GM18519 (cell line): Measurements from ENCODE around the gene RALGPS1.

Experiments used
- ATAC-seq: cut with Tn5 transposase; IDR thresholded peaks from one replicate; pipeline ENCODE4 v1.9.1; 2021; ENCODE audit warnings: mild to moderate bottlenecking, moderate library complexity; ENCODE audit not compliant: unreplicated experiment, low FRiP score

RALGPS1 gene

DNA sequence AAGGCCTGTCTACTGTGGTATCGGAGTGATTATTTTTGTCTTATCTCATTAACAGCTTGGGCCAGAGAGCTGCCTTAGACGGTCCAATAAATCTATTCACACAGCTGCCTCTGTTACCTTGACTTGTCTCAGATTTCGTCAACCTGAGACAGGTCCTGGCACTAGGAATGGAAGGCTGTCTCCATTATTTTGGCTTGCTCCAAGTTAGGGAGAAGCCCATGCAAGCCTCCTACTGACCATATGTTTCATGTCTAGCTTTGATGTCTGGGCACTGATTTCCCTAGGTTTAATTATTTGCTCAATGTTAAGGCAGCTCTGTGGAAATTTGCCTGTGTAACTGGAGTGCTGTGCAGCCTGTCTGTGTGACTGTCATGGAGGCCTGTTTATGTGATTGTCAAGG lies 12.4 kb upstream of the RALGPS1 start:
- ATAC-seq: no peak

GRCh38 chr9:126904586-126904985 lies 10.0 kb upstream of the RALGPS1 start:
- ATAC-seq: no peak

DNA sequence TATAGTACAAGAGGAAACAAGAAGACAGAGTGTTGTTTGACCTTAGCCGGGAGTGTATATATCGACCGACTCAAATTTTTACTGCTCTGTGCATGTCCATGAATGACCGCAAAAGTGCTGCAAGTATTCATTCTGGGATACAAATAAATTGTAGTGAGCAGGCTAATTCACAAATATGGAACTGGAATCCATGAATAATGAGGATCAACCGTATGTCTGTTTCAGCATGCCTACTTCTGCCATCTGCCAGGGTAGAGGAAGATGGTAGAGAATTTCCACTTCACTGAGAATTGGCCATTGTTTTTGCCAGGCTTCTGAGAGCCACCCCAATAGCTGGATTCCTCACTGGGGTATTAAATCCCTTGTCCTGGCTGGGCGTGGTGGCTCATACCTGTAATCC lies 8.5 kb upstream of the RALGPS1 start:
- ATAC-seq: no peak

DNA sequence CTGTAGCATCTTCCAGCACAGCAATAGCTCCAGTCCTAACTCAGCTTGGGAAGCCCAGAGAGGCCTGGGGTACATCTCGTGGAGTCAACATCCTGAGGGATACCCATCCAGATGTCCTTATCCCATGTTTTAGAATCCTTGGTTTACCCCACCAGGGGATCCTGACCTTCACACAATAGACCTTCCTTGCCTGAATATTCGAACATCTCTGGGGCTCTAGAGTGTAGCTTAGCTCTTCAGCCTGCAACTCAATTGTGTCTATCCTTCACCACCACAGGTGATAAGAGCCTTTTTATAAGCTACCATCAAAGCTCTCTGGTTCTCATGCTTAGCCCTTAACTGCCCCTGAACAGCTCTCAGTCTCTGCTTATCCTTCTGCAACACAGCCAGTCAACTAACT lies 7.5 kb upstream of the RALGPS1 start:
- no peak for ATAC-seq

DNA sequence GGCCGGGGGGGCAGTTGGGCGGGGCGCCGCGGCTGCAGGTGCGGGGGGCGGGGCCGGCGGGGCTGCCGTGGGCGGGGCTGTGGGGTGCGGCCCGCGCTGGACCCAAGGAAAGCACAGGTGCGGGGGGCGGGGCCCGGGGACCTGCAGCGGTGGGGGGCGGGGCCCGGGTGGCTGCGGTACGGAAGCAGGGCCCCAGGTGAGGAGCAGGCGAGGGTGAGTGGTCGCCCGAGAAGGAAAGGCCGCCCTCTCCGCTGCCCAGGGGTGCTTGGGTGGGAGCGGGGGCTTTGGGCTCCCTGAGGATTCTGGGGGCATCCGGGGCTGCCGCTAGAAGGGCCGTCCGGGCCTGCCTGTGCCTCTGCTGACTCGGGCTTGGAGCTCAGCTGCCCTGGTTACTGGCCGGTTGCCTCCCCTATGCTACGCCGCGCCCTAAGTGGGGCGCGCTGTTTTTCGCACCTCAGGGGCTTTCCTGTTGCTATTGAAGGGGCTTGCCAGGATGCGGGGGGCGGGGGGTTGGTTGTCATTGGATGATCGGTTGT lies 767 bp downstream of the RALGPS1 start:
- ATAC-seq: no peak

DNA sequence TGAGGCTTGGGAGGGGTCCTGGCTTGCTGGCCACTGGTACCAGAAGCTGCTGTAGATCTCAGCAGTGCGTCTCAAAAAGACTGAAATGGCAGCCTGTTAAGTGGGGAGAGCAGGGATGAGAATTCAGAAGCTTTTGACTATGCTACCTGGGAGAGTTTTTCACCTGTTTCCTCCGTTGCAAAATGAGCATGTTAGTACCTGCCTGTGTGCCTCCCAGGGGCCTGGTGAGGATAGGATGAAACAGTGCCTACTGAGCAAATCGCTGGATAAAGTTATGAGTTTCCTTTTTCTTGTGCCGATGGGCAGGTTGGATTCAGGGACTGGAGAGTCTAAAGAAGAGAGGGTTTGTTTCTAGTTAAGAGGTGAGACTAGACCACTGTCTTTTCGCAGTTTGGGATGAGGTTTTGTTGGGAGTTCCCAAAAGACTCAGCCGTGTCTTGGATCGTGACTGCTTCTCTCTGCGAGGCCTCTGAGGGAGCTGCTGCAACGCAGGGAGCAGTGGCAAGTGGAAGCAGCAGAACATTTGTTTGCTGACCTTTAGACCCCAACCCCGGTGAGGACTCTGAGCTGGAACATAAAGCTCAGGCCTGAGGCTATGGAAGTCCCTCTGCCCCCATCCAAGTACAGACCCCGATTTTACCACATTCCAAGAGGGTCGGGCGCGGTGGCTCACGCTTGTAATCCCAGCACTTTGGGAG lies 1.4 kb downstream of the RALGPS1 start:
- no peak for ATAC-seq

DNA sequence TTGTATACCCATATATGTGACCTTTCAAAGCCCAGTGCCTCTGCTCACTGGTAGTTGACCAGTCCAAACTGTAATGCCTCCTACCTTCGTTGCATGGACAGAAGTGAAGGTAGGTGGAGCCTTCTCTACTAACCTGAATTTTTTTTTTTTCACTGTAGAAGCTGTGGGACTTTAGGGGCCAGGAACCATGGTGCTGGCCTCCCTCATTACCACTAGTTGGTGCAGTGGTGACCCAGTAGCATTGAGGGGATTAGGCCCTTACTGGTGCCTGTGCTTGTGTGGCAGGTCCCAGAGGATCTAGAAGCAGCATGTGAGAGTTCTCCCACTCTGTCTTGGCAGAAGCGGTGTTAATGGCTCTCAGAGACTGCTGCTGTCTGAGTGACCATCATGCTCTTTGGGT lies 2.3 kb downstream of the RALGPS1 start:
- no peak for ATAC-seq

GRCh38 chr9:126919193-126919592 lies 4.6 kb downstream of the RALGPS1 start:
- ATAC-seq: no peak

- ATAC-seq: no peak
Observed at GRCh38 chr9:126925876-126926275, 11.3 kb downstream of the RALGPS1 start.

DNA sequence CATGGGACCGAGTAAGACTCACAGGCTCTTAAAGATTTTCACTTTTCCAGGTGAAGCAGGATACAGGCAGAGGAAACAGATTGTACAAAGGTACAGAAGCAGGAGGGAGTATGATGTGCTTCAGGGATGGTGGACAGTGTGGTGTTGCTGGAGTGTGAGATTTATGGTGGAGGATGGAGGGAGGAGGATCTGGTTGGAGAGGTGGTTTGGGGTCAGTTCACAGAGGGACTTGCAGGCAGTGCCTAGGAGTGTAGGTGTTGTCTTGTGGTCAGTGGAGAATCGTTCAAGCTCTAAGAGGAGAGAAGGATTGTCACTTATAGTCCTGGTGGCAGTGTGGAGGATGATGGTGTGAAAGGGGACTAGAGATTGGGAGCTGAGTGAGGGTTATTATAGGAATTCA lies 11.8 kb downstream of the RALGPS1 start:
- no peak for ATAC-seq

- ATAC-seq: no peak
Observed at GRCh38 chr9:126927419-126927818, 12.8 kb downstream of the RALGPS1 start.

GRCh38 chr9:126932871-126933321 lies 18.3 kb downstream of the RALGPS1 start:
- no peak for ATAC-seq

DNA sequence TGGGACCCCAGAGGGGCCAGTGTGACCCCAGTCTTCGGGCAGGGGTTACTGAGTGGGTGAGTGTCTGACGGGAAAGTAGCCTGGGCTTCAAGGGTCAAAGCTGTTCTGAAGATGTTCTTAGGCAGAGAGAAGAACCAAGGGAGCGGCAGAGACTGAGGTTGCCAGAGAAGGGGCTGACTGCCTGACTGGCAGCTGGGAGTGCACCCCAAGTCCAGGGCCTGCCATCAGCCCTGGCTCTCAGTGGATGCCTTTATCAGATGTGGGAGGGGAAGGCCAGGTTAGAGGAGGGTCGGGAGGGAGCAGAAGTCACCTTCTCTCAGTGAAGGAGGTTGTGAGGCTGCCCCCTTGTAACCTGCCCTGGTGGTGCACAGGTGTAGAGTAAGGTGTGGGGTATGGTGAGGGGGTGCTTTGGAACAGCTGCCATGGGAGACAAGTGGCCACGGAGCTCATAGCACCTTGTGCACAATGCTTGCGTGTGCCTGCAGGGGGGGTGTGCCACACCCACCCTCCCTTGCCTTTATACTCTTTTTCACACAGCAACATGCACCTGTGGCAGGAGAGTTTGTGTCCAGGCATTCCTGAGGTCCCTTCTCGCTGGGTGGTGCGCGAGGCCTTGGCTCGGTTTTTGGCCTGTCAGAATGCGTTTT lies 18.9 kb downstream of the RALGPS1 start:
- no peak for ATAC-seq

DNA sequence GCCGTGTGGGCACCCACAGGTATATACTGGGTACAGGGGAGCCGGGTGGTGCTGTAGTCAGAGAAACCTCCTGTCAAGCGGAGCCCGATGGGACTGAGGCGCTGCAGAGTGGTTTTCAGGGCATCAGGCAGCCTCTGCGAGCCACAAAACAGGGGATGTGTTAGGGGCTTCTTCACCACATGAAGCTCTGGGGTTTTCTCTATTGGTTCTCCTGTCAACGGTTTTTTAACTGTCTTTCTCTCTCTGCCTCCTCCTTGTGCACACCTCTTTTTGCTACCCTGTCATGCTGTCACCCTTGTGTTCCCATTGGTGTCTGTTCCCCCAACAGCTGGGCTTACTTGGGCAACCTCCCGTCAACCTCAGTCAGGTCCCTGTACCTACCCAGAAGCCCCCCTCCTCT lies 19.9 kb downstream of the RALGPS1 start:
- no peak for ATAC-seq

- no peak for ATAC-seq
Observed at GRCh38 chr9:126935630-126936029, 21.0 kb downstream of the RALGPS1 start.

DNA sequence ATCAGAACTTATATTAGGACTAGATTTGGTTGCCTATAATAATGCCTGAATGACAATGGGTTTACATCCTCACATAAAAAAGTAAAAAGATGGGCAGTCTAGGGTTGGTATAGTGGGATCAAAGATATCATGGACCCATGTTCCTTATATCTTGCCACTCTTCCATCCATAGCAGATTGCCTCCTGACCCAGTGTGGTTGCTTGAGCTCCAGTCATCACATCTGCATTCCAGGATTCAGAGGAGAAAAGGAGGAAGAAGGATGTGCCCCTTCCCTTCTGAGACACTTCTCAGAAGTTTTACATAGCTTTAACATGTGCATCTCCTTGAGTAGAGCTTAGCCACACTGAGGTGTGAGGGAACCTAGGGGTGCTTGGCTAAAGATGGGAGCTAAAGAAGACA lies 22.9 kb downstream of the RALGPS1 start:
- no peak for ATAC-seq

GRCh38 chr9:126938327-126938726 lies 23.7 kb downstream of the RALGPS1 start:
- no peak for ATAC-seq

GRCh38 chr9:126939821-126940221 lies 25.2 kb downstream of the RALGPS1 start:
- no peak for ATAC-seq

- ATAC-seq: no peak
Observed at GRCh38 chr9:126942399-126942798, 27.8 kb downstream of the RALGPS1 start.

DNA sequence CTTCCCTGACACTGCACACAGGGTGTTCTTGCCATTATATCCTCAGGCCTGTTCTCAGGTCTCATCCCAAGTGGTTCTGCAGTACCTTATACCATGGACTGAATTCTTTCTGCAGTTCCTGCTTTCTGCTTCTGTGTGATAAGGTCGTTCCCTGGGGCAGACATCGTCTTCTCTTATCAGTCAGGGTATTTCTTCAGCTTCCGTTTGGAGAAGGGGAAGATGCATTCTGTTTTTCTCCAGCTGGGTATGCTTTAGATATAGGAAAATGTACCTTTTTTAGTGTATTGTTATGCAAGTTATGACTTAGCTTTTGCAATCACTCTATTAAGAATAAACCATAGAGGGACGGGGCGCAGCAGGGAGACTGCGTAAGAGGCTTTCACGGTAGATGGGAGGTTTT lies 31.1 kb downstream of the RALGPS1 start:
- no peak for ATAC-seq

DNA sequence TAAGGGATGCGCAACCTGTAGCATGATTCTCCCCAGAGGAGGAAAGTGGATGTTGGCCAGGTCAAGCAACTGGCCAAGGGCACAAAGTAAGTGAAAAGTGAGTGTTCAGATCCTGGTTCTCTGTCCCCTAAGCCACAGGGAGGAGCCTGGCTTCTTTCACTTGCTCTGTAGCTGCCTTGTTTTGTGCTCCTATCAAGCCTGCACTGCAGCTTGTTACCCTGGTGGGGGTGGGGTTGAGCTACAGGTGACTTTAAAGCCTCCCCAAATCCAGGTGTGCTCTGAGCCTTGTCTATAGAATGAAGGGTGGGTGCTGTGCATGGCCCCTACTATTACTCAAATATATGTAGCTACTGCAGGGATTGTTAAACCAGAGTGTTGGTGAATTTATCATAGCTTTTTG lies 32.9 kb downstream of the RALGPS1 start:
- no peak for ATAC-seq
